Thyroid gland (tissue), 4 donors: ENCODE results near the gene STAM2. TPM values are rescaled to one million over a fixed set of nuclear protein-coding genes. Genes with fewer than 3 reads are reported as not detected.
A peak's percentile ranks its signal among the peaks of the same experiment; 100 is the strongest.
"Not testable (repeated sequence)": the region's sequence is repeated elsewhere in the genome, so short reads cannot be mapped to it uniquely, and the experiment has no call there.

Source experiments
- DNase-seq, 2 donors: peaks; one replicate each; pipeline ENCODE4 v3.0.0-alpha.2; 2019
- H3K27ac ChIP-seq, 3 donors: fragments of 200-600 bp; sonication (generic); 1 replicate in 2 of 3; 2 replicates in 1 of 3; pipeline ENCODE4 v1.5.1; 2016 to 2019; ENCODE audit warnings: mild to moderate bottlenecking in 1 of 3, moderate library complexity in 1 of 3
- H3K27me3 ChIP-seq: fragments of 200-600 bp; sonication (generic); one replicate; pipeline ENCODE4 v1.5.1; 2019
- H3K36me3 ChIP-seq, 2 donors: fragments of 200-600 bp; sonication (generic); one replicate each; pipeline ENCODE4 v1.5.1; 2016 to 2019
- H3K4me1 ChIP-seq, 2 donors: fragments of 200-600 bp; sonication (generic); one replicate each; pipeline ENCODE4 v1.5.1; 2017 to 2019
- H3K4me3 ChIP-seq, 3 donors: fragments of 200-600 bp; sonication (generic); replicated peaks in 1 of 3; 1 replicate in 2 of 3; 2 replicates in 1 of 3; pipeline ENCODE4 v1.5.1; 2016; ENCODE audit warnings: mild to moderate bottlenecking in 1 of 3
- H3K9me3 ChIP-seq: fragments of 200-600 bp; sonication (generic); one replicate; pipeline ENCODE4 v1.5.1; 2017
- CTCF ChIP-seq, 6 experiments: fragments of 200-600 bp in 3 of 6; fragments of 450-650 bp in 3 of 6; sonication (generic) in 3 of 6; IDR thresholded peaks; one replicate each; pipeline ENCODE4 v1.5.1; 2016 to 2019; ENCODE audit warnings: antibody characterized with exemption in 6 of 6, mild to moderate bottlenecking in 2 of 6, inconsistent platforms in 1 of 6, moderate library complexity in 1 of 6
- POLR2A ChIP-seq, 2 donors: fragments of 450-650 bp; IDR thresholded peaks; one replicate each; pipeline ENCODE4 v1.6.1; 2017; ENCODE audit warnings: antibody characterized with exemption in 2 of 2, mild to moderate bottlenecking in 2 of 2, moderate library complexity in 1 of 2
- WGBS, 2 donors: methylation state at CpG; one replicate each; pipeline ENCODE4 v1.1.5; 2017; 5-methylcytosine and 5-hydroxymethylcytosine counted together
- intact Hi-C: fragments of 100-400 bp; cut with DNase I; formaldehyde crosslinking; loops from one replicate; pipeline ENCODE4 v1.15.1; 2023
- total RNA-seq, 4 donors: library from RNA; depleted of rRNA; stranded (reverse); fragments of >200 nt; gene quantifications; one replicate each; pipeline ENCODE4 v1.2.3, GENCODE V29; 2016

Gene STAM2
- total RNA-seq, 4 donors from 2014 or later = 62.1 to 70.6 (median 63.4) TPM

GRCh38 chr2:152219077-152219828 lies 43.7 kb upstream of the STAM2 start:
- 85 to 93% methylated on average over 4 of the region's 4 CpGs for WGBS, 2 donors
- Histone ChIP-seq H3K4me1 (peaks cover 0 to 14% of the 10 kb centered on the region in 2 donors), H3K27me3 (no peaks in the 10 kb centered on the region), H3K9me3 (no peaks in the 10 kb centered on the region), H3K36me3 (no peaks in the 10 kb centered on the region), H3K27ac (no peak overlapping the region), H3K4me3 (no peak overlapping the region)
- DNase-seq = no peak
- intact Hi-C loops = loop anchor here (10.0 kb wide), 1 partner anchor 116 kb away; the partner anchor contains the start of gene FMNL2
- TF ChIP-seq POLR2A (IDR thresholded peaks at IDR 0.05) (no peak), CTCF (IDR thresholded peaks at IDR 0.05) (no peak)

GRCh38 chr2:152201466-152201830 lies 25.9 kb upstream of the STAM2 start:
- H3K36me3 ChIP-seq = no peaks in the 10 kb centered on the region
- intact Hi-C loops = no loop called here
- no peak overlapping the region for H3K4me3 ChIP-seq
- DNase-seq = no peak
- no peaks in the 10 kb centered on the region for H3K9me3 ChIP-seq
- no peak overlapping the region for H3K27ac ChIP-seq
- WGBS, 2 donors = 94 to 97% methylated on average over 2 of the region's 2 CpGs
- TF ChIP-seq CTCF (IDR thresholded peaks at IDR 0.05) (no peak), POLR2A (IDR thresholded peaks at IDR 0.05) (no peak)
- H3K27me3 ChIP-seq = no peaks in the 10 kb centered on the region
- H3K4me1 ChIP-seq = no peaks in the 10 kb centered on the region

GRCh38 chr2:152200565-152201465 lies 25.3 kb upstream of the STAM2 start:
- no peak for TF ChIP-seq POLR2A (IDR thresholded peaks at IDR 0.05)
- no peak for TF ChIP-seq CTCF (IDR thresholded peaks at IDR 0.05)
- DNase-seq = peak; percentile 58 to 64
- Histone ChIP-seq H3K27ac (no peak overlapping the region), H3K36me3 (no peaks in the 10 kb centered on the region), H3K4me1 (no peaks in the 10 kb centered on the region), H3K27me3 (no peaks in the 10 kb centered on the region), H3K9me3 (no peaks in the 10 kb centered on the region), H3K4me3 (no peak overlapping the region)
- intact Hi-C loops = no loop called here
- 42 to 45% methylated on average over 9 of the region's 9 CpGs for WGBS, 2 donors

- H3K27ac ChIP-seq = no peak overlapping the region
- no peak for TF ChIP-seq CTCF (IDR thresholded peaks at IDR 0.05)
- TF ChIP-seq POLR2A (IDR thresholded peaks at IDR 0.05) = no peak
- H3K36me3 ChIP-seq = no peaks in the 10 kb centered on the region
- 87 to 93% methylated on average over 4 of the region's 4 CpGs for WGBS, 2 donors
- H3K27me3 ChIP-seq = no peaks in the 10 kb centered on the region
- no peak overlapping the region for H3K4me3 ChIP-seq
- intact Hi-C loops = no loop called here
- no peaks in the 10 kb centered on the region for H3K4me1 ChIP-seq
- no peak for DNase-seq
- H3K9me3 ChIP-seq = no peaks in the 10 kb centered on the region
Measured at GRCh38 chr2:152200101-152200500, 24.5 kb upstream of the STAM2 start.

GRCh38 chr2:152198499-152198898 lies 22.9 kb upstream of the STAM2 start:
- Histone ChIP-seq H3K4me3 (no peak overlapping the region), H3K27ac (no peak overlapping the region), H3K4me1 (no peaks in the 10 kb centered on the region), H3K9me3 (no peaks in the 10 kb centered on the region), H3K36me3 (no peaks in the 10 kb centered on the region), H3K27me3 (no peaks in the 10 kb centered on the region)
- WGBS, 2 donors = 98 to 100% methylated on average over 2 of the region's 2 CpGs
- intact Hi-C loops = no loop called here
- TF ChIP-seq POLR2A (IDR thresholded peaks at IDR 0.05) (no peak), CTCF (IDR thresholded peaks at IDR 0.05) (no peak)
- DNase-seq = no peak

- 0 to 45% methylated on average over 1 of the region's 1 CpG for WGBS, 2 donors
- H3K27me3 ChIP-seq, intact Hi-C loops, H3K4me3 ChIP-seq, DNase-seq, H3K36me3 ChIP-seq, H3K9me3 ChIP-seq, H3K27ac ChIP-seq, H3K4me1 ChIP-seq: not testable (repeated sequence)
Measured at GRCh38 chr2:152197508-152198284, 22.1 kb upstream of the STAM2 start.
